SK-N-SH (cell line): Measurements from ENCODE around the gene MAPK8IP3. TPM values are rescaled to one million over a fixed set of nuclear protein-coding genes. Genes with fewer than 3 reads are reported as not detected.

Experiments
- CTCF ChIA-PET: fragments of 300-600, 350-600 bp; formaldehyde crosslinking; extraction: SDS; loops from one replicate; lab custom pipeline; 2021; lab: Yijun Ruan, JAX
- POLR2A ChIA-PET: fragments of 350-600 bp; sonication (Branson Sonifier 250); formaldehyde crosslinking; extraction: SDS; loops from one replicate; lab custom pipeline; 2020; ENCODE audit warnings: antibody characterized with exemption, inconsistent platforms; lab: Yijun Ruan, JAX
- DNase-seq: peaks from one replicate; pipeline ENCODE4 v3.0.0; 2012
- H2AFZ ChIP-seq: fragments of 200-600 bp; sonication (generic); 2 replicates; pipeline ENCODE4 v1.8.1; 2016; ENCODE audit warnings: antibody characterized with exemption, mild to moderate bottlenecking, low read depth
- H3F3A ChIP-seq: fragments of 200-600 bp; sonication (generic); replicated peaks from 2 replicates; pipeline ENCODE3; 2016; ENCODE audit warnings: antibody characterized with exemption, mild to moderate bottlenecking; ENCODE audit not compliant: insufficient read depth
- H3K27ac ChIP-seq, 2 experiments: fragments of 200-500 bp in 1 of 2; fragments of 200-600 bp in 1 of 2; sonication (Bioruptor generic) in 1 of 2; sonication (generic), shearing (Covaris generic) in 1 of 2; 2 replicates each; pipeline versions ENCODE4 v1.5.1 to v1.6.1; 2014 to 2016; ENCODE audit warnings: low read depth in 2 of 2, inconsistent platforms in 1 of 2, low read length in 1 of 2, mild to moderate bottlenecking in 1 of 2, mixed read lengths in 1 of 2
- H3K27me3 ChIP-seq: fragments of 200-600 bp; sonication (generic), shearing (Covaris generic); 2 replicates; pipeline ENCODE4 v1.6.1; 2016; ENCODE audit warnings: mixed run types; ENCODE audit not compliant: insufficient read depth
- H3K36me3 ChIP-seq, 2 experiments: fragments of 200-500 bp in 1 of 2; fragments of 200-600 bp in 1 of 2; sonication (Bioruptor generic) in 1 of 2; sonication (generic) in 1 of 2; replicated peaks in 1 of 2; 2 replicates each; pipeline versions ENCODE3 to v1.5.1; 2014 to 2016; ENCODE audit warnings: low read length in 1 of 2, mild to moderate bottlenecking in 1 of 2; ENCODE audit not compliant: insufficient read depth in 2 of 2, control insufficient read depth in 1 of 2
- H3K4me1 ChIP-seq, 2 experiments: fragments of 200-500 bp in 1 of 2; fragments of 200-600 bp in 1 of 2; sonication (Bioruptor generic) in 1 of 2; sonication (generic), shearing (Covaris generic) in 1 of 2; 2 replicates each; pipeline versions ENCODE4 v1.5.1 to v1.6.1; 2014 to 2016; ENCODE audit warnings: low read depth in 1 of 2, low read length in 1 of 2, mixed run types in 1 of 2; ENCODE audit not compliant: insufficient read depth in 2 of 2, control insufficient read depth in 1 of 2
- H3K4me2 ChIP-seq: fragments of 200-600 bp; sonication (generic), shearing (Covaris generic); 2 replicates; pipeline ENCODE4 v1.6.1; 2017; ENCODE audit warnings: mixed run types
- H3K4me3 ChIP-seq, 2 experiments: fragments of 200-500 bp in 1 of 2; fragments of 200-600 bp in 1 of 2; sonication (Bioruptor generic) in 1 of 2; sonication (generic), shearing (Covaris generic) in 1 of 2; 2 replicates each; pipeline versions ENCODE4 v1.5.1 to v1.8.1; 2014 to 2016; ENCODE audit warnings: low read depth in 2 of 2, inconsistent platforms in 1 of 2, low read length in 1 of 2, mild to moderate bottlenecking in 1 of 2, mixed read lengths in 1 of 2, moderate library complexity in 1 of 2
- H3K79me2 ChIP-seq: fragments of 200-600 bp; sonication (generic); 2 replicates; pipeline ENCODE4 v1.8.1; 2017; ENCODE audit warnings: mild to moderate bottlenecking; ENCODE audit not compliant: insufficient read depth
- H3K9ac ChIP-seq: fragments of 200-600 bp; sonication (generic); 2 replicates; pipeline ENCODE4 v1.6.1; 2017; ENCODE audit warnings: mixed run types
- H3K9me2 ChIP-seq: fragments of 200-600 bp; sonication (generic); 2 replicates; pipeline ENCODE4 v1.6.1; 2017; ENCODE audit warnings: mixed run types
- H3K9me3 ChIP-seq: fragments of 200-600 bp; sonication (generic); 2 replicates; pipeline ENCODE4 v1.6.1; 2017; ENCODE audit warnings: mixed run types, mild to moderate bottlenecking, moderate library complexity
- H4K20me1 ChIP-seq: fragments of 200-600 bp; sonication (generic); 2 replicates; pipeline ENCODE4 v1.6.1; 2017; ENCODE audit warnings: mild to moderate bottlenecking, mixed run types; ENCODE audit not compliant: insufficient read depth
- ELF1 ChIP-seq: IDR thresholded peaks from 2 replicates; pipeline ENCODE4 v1.4.0; 2012
- EP300 ChIP-seq, 2 experiments: IDR thresholded peaks; 2 replicates each; pipeline versions ENCODE4 v1.4.0 to v1.6.1; 2012; ENCODE audit warnings: borderline replicate concordance in 1 of 2, low read depth in 1 of 2, low read length in 1 of 2
- EZH2phosphoT487 ChIP-seq: fragments of 200-600 bp; sonication (generic); IDR thresholded peaks from 2 replicates; pipeline ENCODE4 v1.6.1; 2017; ENCODE audit warnings: low read depth, mixed run types, mild to moderate bottlenecking, antibody characterized with exemption, moderate library complexity, borderline replicate concordance
- FOSL2 ChIP-seq: IDR thresholded peaks from 2 replicates; pipeline ENCODE4 v1.4.0; 2012; ENCODE audit warnings: low read depth, mild to moderate bottlenecking, moderate library complexity, borderline replicate concordance
- FOXJ3 ChIP-seq: sonication (generic); formaldehyde crosslinking; IDR thresholded peaks from 2 replicates; pipeline ENCODE4 v1.5.1; 2020; ENCODE audit warnings: mild to moderate bottlenecking, missing genetic modification reagents
- FOXM1 ChIP-seq: IDR thresholded peaks from 2 replicates; pipeline ENCODE4 v1.4.0; 2012; ENCODE audit warnings: low read depth, mild to moderate bottlenecking
- GATA2 ChIP-seq: sonication (generic); formaldehyde crosslinking; IDR thresholded peaks from 2 replicates; pipeline ENCODE4 v1.5.0; 2020; ENCODE audit warnings: mild to moderate bottlenecking, missing genetic modification reagents
- MXI1 ChIP-seq: IDR thresholded peaks from 2 replicates; pipeline ENCODE4 v1.6.1; 2012; ENCODE audit warnings: mild to moderate bottlenecking, low read depth, low read length, improper control_type of control experiment
- PBX3 ChIP-seq: IDR thresholded peaks from 2 replicates; pipeline ENCODE4; 2012
- REST ChIP-seq: IDR thresholded peaks from 2 replicates; pipeline ENCODE4 v1.6.1; 2012; ENCODE audit warnings: mild to moderate bottlenecking, low read depth, low read length, moderate library complexity
- RXRA ChIP-seq: IDR thresholded peaks from 2 replicates; pipeline ENCODE4 v1.4.0; 2012; ENCODE audit warnings: low read depth, mild to moderate bottlenecking, borderline replicate concordance
- SIN3A ChIP-seq: IDR thresholded peaks from 2 replicates; pipeline ENCODE4 v1.6.1; 2012; ENCODE audit warnings: low read depth, mild to moderate bottlenecking, low read length, moderate library complexity, borderline replicate concordance
- TEAD4 ChIP-seq: IDR thresholded peaks from 2 replicates; pipeline ENCODE4 v1.4.0; 2012; ENCODE audit warnings: mild to moderate bottlenecking, borderline replicate concordance; ENCODE audit not compliant: insufficient read depth
- USF2 ChIP-seq: fragments of 150-350 bp; IDR thresholded peaks from 2 replicates; pipeline ENCODE4 v1.6.1; 2017; ENCODE audit warnings: antibody characterized with exemption, low read length, low read depth, borderline replicate concordance
- YY1 ChIP-seq: IDR thresholded peaks from 2 replicates; pipeline ENCODE4 v1.4.0; 2012; ENCODE audit warnings: low read depth, mild to moderate bottlenecking
- WGBS: methylation state at CpG from one replicate; pipeline ENCODE4 v1.1.6; 2017; ENCODE audit warnings: low lambda C conversion rate; 5-methylcytosine and 5-hydroxymethylcytosine counted together
- polyA plus RNA-seq, 3 experiments: library from polyadenylated mRNA; depleted of rRNA; stranded (reverse); fragments of >200 nt; gene quantifications; 2 replicates each; pipeline ENCODE4 v1.2.3, GENCODE V29; 2012

The MAPK8IP3 gene
- polyA plus RNA-seq, 1 of the 3 experiments (the other 2 are of a cell fraction) = 57.3 TPM

GRCh38 chr16:1768767-1769401 lies 62.9 kb downstream of the MAPK8IP3 start:
- peaks cover 13% of the 10 kb centered on the region; the same call in 1 of the 2 replicates for H3K79me2 ChIP-seq
- no peak overlapping the region for H3K9ac ChIP-seq
- no peak for DNase-seq
- TF ChIP-seq ELF1 (no peak), RXRA (no peak), FOXJ3 (no peak), EP300 (IDR thresholded peaks at IDR 0.05; ENCODE audit: borderline replicate concordance in 1 of 2, low read depth in 1 of 2, low read length in 1 of 2) (no peak), FOSL2 (no peak), EZH2phosphoT487 (no peak), MXI1 (no peak), TEAD4 (no peak), USF2 (no peak), REST (no peak), GATA2 (no peak), FOXM1 (no peak), SIN3A (no peak), YY1 (no peak), PBX3 (no peak)
- H3F3A ChIP-seq = peaks cover 11% of the 10 kb centered on the region
- CTCF ChIA-PET = no interaction called here
- POLR2A ChIA-PET = no interaction called here
- no peak overlapping the region for H2AFZ ChIP-seq
- H3K4me2 ChIP-seq = no peak overlapping the region
- no peak overlapping the region for H3K4me3 ChIP-seq
- H3K36me3 ChIP-seq = peaks cover 6 to 56% of the 10 kb centered on the region in 2 experiments
- 90% methylated on average over 8 of the region's 26 CpGs for WGBS
- no peak overlapping the region; a peak in 1 of 4 replicates for H3K27ac ChIP-seq
- peaks cover 0 to 21% of the 10 kb centered on the region in 2 experiments; a peak in 1 of 4 replicates for H3K4me1 ChIP-seq
- no peaks in the 10 kb centered on the region for H3K9me2 ChIP-seq
- H3K27me3 ChIP-seq = no peaks in the 10 kb centered on the region
- 0 out of 2 replicates have a peak, but pooled peaks cover 5% of the 10 kb centered on the region for H4K20me1 ChIP-seq
- no peaks in the 10 kb centered on the region for H3K9me3 ChIP-seq
